Measurements from ENCODE around the gene MRTFB.

The MRTFB gene

DNA sequence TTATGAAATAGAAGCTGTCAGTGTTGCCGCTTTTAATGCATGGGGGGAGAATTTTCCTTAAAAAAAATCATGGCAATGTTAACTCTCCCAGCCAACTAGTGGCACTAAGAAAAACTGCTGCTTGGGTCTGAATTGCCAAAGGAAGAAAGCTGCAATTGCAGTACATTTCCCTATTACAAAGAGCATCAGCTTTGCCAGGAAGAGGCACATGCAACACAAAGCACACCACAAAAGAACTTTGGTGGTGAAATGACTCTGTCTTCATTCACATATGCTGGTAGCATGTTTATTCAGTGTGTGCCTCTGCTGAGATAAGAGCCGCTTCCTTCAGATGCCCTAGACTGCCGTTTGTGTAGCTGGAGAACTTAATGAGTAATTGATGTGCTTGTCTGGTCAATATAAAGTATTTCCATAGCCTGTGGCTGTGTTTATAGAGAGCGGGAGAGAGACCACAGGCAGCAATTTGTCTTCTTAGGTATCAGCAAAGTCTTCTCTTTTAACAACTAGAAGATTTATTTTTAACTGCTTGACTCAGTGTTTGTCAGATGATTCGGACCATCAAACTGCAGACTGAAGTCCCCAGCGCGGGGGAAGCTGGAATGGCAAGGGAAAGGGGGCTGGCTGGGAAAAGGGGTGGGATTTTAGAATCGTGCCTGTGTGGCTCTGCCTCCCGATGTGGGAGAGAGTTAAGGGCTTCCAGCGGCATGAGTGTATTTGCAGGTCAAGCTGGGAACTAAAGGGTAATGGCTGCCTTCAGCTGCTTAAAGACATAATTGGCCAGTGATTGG is 115.1 kb downstream of the MRTFB start:
- DNase-seq (ENCODE audit: low spot score), result peak; percentile 62

DNA sequence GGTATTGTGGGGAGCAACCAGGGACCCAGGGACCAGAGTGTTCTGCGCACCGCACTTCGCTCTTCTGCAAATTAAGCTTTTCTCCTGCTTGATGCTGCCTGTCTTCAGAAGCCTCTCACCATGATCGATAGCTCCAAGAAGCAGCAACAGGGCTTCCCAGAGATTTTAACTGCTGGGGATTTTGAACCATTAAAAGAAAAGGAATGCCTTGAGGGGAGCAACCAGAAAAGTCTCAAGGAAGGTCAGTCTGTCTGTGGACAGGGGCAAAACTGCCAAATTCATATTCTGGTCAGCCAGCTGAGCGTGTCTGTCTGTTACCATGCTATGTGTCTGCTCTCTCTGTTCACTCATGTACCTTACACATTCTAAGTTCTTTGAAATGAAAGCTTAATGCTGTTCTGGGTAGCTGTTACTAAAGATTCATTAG is 115.7 kb downstream of the MRTFB start:
- no peak for DNase-seq (ENCODE audit: low spot score)

DNA sequence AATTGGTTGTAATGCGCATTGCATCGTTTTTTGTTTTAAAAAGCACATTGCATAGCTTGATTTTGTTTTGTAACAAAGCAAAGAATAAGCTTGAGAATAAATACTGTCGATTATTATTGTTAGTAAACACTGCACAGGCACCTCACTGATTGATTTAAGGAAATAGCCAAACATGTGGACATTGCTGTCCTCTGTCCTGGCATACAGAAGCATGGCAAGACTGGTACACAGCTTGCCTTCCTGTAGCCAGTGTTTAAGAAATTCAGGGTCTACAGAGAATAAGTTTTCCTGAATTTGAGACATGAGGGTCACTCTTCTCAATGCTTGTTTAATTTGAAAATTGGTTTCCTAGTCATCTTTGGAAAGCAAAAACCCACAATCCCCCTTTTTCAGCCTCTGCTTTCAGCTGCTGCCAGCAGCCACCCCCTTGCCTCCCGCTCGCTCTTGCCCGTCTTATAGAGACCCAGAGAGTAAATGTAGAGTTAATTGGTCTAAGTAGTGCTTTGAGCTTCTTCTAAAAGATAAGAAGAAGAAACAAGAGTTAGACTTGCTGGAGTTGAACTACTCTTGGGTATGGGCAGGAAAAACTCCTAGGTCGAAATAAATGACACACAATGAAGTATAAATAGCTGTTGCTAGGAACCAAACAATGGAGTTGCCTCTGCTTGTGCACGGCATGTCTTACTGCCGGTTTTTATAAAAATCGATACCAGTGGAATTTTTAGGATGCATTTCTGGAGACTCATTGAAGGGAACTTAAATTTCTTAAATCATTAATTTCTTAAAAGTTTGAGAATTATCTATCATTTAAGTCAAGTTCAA is 116.6 kb downstream of the MRTFB start:
- DNase-seq (ENCODE audit: low spot score), result no peak

DNA sequence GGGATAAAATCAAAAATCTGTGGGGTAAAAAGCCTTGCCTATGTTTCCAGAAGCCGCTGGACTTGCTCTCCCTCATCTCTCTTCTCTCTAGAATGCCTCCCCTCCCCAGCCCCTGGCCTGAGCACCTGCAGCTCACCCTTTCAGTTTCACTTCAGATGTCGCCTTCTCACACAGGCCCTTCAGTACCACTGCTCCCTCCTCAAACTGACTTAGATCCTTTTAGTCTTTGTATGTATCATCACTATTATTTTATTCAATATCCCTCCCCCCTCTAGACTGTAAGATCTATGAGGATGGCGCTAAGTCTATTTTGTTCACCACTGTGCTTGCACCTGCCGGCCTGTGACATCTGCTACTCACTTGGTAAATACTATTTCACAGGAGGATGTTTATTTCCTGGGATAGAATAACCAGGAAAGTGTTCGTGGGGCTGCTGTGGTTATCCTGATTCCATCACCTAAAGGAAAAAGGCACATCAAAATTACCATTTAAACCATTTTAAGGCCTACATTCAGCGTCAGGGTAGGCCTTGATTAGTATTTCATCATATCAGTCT is 122.3 kb downstream of the MRTFB start:
- no peak for DNase-seq (ENCODE audit: low spot score)

DNA sequence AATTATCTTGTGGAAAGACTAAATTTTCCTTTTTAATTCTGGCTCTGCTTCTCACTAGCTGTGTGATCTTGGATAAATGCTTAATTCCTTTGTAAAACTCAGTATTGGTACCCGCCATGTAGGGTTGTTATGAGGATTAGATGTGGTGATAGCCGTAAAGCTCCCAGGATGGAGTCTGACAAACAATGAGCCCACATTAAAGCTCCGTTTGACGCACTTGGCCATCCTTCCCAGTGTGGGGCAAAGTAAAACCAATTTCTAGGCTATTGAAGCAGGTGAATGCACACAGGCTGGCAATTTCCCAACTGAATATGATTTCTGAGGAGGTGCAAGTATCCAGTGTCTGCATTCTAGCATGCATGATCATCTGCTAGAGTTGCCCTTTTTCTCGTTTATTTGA is 123.6 kb downstream of the MRTFB start:
- no peak for DNase-seq (ENCODE audit: low spot score)

DNA sequence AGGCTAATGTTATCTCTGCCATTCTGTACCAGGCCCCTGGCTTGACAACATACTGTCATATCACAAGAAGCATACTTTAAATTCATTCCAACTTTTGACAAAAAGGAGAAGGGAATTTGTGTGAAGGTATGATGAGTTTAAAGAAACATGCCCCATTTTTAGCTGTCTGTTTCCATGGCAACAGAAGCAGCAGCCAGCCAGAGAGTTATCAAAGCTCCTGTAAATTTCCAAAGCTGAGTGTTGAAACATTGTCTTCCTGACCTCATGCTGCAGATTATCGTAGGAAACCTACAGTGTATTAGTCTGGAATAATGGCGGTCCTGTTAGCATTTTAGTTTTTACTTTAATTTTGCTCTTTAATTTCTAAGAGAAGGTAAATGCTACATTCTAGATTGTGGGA is 124.9 kb downstream of the MRTFB start:
- no peak for DNase-seq (ENCODE audit: low spot score)

DNA sequence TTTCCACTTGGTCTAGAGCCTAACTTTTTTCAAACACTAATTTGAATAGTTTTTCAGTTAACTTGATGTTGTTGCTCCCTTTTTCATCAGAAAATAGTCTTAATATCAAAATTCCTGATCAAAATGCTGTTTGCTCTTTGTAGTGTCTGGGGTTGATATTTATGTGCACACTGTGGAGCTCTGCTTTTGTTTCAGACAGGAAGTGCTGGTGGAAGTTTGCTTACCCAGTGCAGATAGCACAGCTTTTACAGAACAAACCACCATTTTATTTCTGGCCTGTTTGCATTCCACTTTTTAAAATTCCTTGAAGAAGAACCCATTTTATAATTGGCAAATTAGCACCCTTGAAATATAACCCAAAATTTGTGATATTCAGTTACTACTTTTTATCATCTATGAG is 125.4 kb downstream of the MRTFB start:
- no peak for DNase-seq (ENCODE audit: low spot score)

DNA sequence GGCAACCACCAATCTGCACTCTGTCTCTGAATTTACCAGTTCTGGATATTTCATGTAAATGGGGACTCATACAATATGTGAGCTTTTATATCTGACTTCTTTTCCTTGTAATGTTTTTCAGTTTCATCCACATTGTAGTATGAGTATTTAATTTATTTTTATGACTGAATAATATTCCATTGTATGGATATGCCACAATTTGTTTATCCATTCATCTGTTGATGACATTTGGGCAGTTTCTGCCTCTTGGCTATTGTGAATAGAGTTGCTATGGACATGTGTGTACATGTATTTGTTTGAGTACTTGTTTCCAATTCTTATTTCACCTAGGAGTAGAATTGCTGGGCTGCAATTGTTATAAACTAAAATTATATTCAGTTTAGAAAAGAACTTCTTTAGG is 126.9 kb downstream of the MRTFB start:
- no peak for DNase-seq (ENCODE audit: low spot score)

DNA sequence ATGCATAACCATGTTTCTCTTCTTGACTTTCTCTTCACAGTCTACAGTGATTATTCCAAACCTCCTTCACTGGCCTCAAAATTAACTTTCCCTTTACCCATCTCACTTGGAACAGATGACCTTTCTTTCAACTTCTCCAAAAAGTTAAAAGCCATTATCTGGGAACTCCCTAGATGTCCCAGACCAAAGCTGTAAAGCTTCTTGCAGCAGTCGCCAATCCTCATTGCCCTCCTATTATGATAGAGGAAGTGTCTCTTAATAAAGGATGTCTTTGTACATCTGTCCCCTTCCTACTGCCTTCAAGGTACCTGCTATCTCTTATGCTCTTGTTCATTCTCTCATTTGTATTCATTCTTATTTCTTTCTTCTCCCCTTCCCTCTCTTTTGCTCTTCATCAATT is 127.5 kb downstream of the MRTFB start:
- no peak for DNase-seq (ENCODE audit: low spot score)

DNA sequence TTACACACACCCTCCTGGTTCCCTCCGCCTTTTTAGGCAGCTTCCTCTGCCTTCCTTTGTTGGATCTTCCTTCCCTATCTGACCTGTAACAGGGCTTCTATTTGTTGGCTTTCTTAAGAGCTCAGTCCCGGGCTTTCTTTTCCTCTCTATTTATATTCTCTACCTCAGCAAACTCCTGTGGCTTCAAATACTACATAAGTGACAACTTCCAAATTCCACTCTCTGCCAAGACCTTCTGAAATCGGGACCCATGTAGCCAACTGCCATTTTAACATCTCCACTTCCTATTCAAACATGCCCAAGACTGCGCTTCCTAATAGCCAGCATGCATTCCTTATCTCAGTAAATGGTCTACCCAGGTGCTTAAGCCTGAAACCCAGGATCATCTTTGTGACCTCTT is 128.1 kb downstream of the MRTFB start:
- DNase-seq (ENCODE audit: low spot score), result no peak

DNA sequence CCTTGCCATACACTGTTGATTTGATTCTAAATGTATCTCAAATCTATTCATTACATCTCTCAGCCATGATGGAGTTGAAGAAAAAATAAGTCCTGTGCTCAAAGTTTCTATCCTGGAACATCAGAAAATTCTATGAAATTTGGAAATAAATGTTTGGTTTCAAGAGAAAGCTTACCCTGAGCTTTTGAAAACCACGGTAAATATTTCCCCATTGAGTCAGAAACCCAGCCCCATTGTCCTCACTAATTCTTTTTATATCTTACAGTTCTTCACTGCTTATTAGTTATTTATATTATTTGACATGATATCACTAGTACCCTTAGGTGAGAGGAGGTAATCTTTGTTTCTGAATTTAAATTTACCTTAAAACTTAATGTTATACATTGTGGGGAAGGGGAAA is 128.5 kb downstream of the MRTFB start:
- DNase-seq (ENCODE audit: low spot score), result no peak

DNA sequence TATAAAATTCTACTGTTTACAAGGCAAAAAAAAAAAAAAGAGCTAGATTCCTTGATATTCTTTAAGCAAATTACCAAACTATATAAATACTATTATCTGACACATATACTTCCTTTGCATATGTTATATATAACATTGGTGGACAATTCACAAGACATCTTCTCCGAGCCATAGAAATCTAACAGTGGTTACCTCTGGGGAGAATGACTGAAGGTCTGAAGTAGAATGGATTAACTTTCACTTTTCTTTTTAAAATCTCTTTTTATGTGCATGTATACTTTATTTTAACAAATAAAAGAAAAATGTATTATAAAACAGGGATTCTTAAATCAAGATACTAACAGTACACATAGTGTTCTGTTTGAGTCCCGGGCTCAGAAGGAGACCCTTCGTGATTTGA is 131.0 kb downstream of the MRTFB start:
- no peak for DNase-seq (ENCODE audit: low spot score)

DNA sequence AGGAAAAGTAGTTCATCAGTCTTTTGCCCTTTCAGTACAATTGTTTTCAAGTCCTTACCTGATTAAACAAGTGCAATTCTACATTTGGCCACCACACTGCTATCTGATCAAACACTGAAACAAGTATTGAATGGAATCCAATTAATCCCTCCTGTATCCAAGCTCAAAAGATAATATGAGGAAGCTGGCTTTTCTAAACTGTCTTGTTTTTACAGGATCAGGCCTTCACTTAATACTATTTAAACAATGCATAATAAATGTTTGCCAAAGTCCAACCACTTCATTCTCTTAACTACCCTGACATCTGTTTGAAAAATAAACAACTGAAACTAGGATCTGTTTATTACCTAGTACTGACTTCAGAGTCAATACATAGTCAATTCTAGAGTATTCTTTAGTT is 131.6 kb downstream of the MRTFB start:
- DNase-seq (ENCODE audit: low spot score), result no peak

DNA sequence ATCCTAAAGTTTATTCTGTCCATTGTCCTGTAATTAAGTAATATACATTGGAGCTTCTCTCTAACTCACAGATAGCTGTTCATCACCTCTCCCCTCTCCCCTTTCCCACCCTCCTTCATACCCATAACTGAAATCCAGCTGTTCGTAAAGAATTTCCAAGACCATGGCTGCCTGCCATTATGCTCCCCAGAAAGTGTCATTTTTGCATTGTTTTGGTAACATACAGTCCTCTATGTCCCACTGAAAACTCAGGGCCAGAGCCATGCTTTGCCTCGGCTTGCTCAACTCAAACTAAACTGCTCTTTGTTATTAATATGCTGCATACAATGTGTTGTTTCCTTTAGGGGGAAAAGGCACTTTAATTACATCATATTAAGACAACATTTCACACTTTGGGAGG is 132.0 kb downstream of the MRTFB start:
- no peak for DNase-seq (ENCODE audit: low spot score)

DNA sequence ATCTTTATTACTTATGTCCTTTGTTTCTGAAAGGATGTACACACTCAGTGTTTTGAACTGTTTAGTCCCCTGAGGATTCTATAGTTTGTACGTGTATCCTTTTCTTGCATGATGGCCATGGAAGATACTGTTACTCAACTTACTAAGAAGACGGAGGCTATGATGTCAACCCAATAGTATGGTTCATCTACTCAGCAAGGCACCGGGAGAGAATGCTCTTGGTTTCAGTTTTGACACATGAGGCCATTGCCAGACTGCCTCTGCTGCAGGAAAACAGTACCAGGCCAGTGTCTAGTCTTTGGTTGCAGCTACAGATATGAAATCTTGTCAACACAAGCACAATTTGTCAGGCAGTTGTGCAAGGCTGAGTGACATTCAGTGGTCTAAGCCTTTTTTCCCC is 134.5 kb downstream of the MRTFB start:
- DNase-seq (ENCODE audit: low spot score), result no peak

DNA sequence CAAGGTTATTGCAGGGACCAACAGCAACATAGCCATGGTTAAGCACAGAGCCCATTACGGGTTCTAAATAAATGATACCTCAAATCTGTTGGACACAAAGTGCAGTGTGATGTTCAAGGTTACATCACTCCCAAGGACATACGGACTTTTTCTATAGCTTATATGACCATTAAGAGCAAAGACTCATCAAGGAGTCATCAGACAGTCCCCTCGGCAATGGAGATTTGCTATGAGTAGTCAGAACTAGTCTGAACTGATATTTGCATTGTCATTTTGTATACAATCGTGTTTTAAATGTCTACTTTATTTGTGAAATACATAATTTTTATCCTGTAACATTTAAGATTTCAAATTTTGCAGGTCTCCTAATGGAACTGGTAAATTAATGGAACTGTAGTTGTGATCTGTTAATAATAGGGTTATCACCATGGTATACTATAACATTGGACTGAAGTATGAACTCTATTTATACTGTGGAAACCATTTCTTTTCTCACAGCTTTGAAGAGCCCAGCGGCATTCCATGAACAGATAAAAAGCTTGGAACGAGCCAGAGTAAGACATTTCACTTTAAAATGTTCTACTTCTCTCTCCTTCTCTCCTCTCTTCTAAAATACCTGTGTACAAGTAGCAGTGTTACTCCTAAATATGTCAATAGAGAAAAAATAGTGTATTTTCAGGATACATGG is 140.9 kb downstream of the MRTFB start:
- DNase-seq (ENCODE audit: low spot score), result no peak

DNA sequence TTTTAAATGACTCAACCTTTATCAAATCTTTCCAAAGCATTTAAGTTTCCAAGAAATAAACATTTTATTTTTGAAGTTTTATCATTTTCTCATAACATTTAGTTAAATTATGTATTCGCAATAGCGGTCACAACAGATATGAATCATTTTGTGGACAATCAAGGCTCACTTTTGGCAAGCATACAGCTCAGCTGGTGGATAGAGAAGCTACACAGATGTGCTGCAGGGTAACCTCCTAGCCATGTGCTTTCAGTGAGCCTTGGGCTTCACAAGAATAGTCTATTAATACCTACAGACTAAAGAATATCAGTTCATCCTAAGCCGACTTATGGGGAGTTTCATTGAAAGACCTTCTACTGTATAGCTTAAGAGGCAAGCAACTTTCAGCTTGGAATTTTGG is 144.8 kb downstream of the MRTFB start:
- no peak for DNase-seq (ENCODE audit: low spot score)

DNA sequence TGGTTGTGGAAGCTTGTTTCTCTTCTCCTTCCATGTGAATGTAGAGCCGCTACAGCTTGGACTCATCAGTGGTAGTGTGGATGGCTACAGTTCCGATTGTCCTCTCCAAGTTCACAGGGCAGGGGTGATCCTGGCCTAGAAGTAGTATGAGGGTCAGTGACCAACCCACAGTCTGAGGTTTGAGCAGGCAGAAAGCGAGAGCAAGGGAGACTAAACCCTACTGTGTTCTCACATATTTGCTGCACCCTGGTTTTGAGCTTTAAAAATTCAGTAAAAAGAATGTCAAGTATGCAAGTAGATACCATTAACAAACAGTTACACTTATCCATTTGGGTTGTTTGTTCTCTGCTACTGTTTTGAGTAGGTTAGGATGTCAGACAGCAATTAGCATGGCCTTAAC is 148.9 kb downstream of the MRTFB start:
- no peak for DNase-seq (ENCODE audit: low spot score)

DNA sequence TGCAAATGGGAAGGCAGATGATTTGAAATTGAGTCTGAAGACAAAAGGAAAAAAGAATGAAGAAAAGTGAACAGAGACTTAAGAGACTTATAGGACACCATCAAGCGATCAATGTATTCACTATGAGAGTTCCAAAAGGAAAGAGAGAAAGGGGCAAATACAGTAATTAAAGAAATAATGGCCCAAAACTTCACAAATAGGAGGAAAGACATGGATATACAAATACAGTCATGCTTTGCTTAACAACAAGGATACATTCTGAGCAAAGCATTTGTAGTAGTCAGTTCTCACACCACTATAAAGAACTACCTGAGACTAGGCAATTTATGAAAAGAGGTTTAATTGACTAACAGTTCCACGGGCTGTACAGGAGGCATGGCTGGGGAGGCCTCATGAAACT is 152.5 kb downstream of the MRTFB start:
- no peak for DNase-seq (ENCODE audit: low spot score)

DNA sequence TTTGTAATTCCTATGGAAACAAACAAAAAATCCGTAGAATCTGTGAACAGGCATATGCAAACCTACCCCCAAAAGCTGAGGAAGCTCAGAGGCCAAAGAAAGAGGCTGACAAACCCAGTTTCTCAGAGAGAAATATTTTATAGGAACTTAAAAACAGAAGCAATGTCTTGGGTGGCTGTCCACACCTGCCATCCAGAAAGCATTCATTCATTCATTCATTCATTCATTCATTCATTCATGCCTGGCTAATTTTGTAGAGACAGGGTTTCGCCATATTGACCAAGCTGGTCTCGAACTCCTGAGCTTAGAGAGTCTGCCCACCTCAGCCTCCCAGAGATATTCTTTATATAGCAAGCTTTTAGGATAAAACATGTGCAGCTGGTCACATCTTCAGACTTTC is 154.3 kb downstream of the MRTFB start:
- no peak for DNase-seq (ENCODE audit: low spot score)

DNA sequence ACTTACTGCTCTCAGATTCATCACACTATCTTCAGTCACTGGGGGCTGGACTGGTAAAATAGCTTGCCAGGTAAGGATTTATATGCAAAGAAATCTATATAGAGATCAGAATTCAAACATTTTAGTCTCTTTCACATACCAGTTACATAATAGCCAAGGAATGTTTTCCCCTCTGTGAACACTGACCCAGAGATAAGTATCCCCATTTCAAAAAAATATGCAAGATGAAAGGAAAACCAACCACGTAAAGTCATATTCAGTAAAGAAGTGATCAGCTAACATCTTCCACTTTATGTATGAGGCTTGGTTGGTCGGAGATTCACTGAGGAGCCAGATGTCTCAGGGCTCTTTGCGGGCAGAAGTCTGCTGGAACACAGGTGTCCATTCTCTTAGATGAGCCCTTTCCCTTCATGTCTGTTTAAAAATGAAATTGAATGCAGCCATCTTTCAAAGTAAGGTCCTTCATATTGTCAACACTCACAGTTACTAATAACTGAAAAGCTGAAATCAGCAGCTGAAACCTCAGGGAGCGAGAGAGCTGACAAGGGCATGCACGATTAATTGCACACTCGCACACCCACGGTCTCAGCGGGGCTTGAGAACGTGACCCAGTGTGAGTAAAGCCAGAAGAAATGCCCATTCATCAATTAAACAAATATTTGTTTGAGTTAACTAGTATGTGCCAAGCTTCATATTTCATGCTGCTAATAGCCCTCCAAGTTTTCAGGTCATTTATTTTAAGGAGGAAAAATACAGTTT is 161.2 kb downstream of the MRTFB start:
- DNase-seq (ENCODE audit: low spot score), result no peak

DNA sequence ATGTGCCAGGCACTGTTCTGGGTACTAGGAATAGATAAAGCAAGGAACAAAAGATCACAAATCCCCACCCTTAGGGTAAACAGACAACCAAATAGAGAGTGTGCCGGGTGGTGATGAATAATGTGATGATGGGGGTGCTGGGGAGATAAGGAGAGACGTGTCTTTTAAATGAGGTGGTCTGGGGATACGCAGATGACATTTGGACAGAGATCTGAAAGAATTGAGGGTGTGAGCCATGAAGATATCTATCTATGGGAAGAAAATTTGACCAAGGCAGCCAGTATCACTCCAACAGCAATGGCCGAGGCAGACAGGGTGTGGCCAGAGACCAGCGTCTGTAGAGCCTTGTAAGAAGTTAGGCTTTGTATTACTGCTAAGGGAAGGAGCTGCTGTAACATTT is 165.3 kb downstream of the MRTFB start:
- DNase-seq (ENCODE audit: low spot score), result no peak
